GM18951 (cell line): Measurements from ENCODE around the gene SDC1.

Source experiments
- POLR2A ChIP-seq: IDR thresholded peaks from 4 replicates; pipeline ENCODE4 v1.6.1; 2011; ENCODE audit warnings: mild to moderate bottlenecking; ENCODE audit not compliant: insufficient read length, insufficient read depth; ENCODE audit errors: extremely low read depth
- in situ Hi-C: fragments of 300-500 bp; cut with MboI; formaldehyde crosslinking; loops from one replicate; pipeline ENCODE4 v1.12.0; 2022; ENCODE audit warnings: low sequenced_read_pairs, mixed read lengths, inconsistent platforms; ENCODE audit not compliant: unreplicated experiment

The SDC1 gene

GRCh38 chr2:20186855-20187187 lies 38.1 kb downstream of the SDC1 start:
- in situ Hi-C loops: no loop called here
- no peak for TF ChIP-seq POLR2A

GRCh38 chr2:20186078-20186854 lies 38.7 kb downstream of the SDC1 start:
- in situ Hi-C loops: no loop called here
- TF ChIP-seq POLR2A: no peak

- no peak for TF ChIP-seq POLR2A
- in situ Hi-C loops: no loop called here
Measured at GRCh38 chr2:20185176-20186022, 39.5 kb downstream of the SDC1 start.

- in situ Hi-C loops: no loop called here
- TF ChIP-seq POLR2A: no peak
Measured at GRCh38 chr2:20184067-20184938, 40.6 kb downstream of the SDC1 start.

GRCh38 chr2:20183373-20183772 lies 41.6 kb downstream of the SDC1 start:
- in situ Hi-C loops: no loop called here
- TF ChIP-seq POLR2A: no peak

GRCh38 chr2:20182241-20182931 lies 42.5 kb downstream of the SDC1 start:
- no peak for TF ChIP-seq POLR2A
- in situ Hi-C loops: no loop called here

- in situ Hi-C loops: no loop called here
- no peak for TF ChIP-seq POLR2A
Measured at GRCh38 chr2:20181761-20182160, 43.2 kb downstream of the SDC1 start.

- TF ChIP-seq POLR2A: no peak
- in situ Hi-C loops: no loop called here
Measured at GRCh38 chr2:20180676-20181648, 44.0 kb downstream of the SDC1 start.

- in situ Hi-C loops: no loop called here
- no peak for TF ChIP-seq POLR2A
Measured at GRCh38 chr2:20179755-20180594, 45.0 kb downstream of the SDC1 start.

GRCh38 chr2:20179466-20179754 lies 45.5 kb downstream of the SDC1 start:
- no peak for TF ChIP-seq POLR2A
- in situ Hi-C loops: no loop called here
